HEK293T (cell line): Measurements from ENCODE around the gene CYTH3.

Experiments
- FOXA1 ChIP-seq: fragments of 450-650 bp; IDR thresholded peaks from 2 replicates; pipeline ENCODE4 v1.6.1; 2016; ENCODE audit warnings: mild to moderate bottlenecking
- HDGF ChIP-seq: fragments of 450-650 bp; IDR thresholded peaks from 2 replicates; pipeline ENCODE4 v1.6.1; 2017; ENCODE audit warnings: antibody characterized with exemption, borderline replicate concordance
- LEF1 ChIP-seq: fragments of 450-650 bp; IDR thresholded peaks from 2 replicates; pipeline ENCODE4 v1.6.1; 2017; ENCODE audit warnings: mild to moderate bottlenecking, borderline replicate concordance
- NFRKB ChIP-seq: fragments of 450-650 bp; IDR thresholded peaks from 2 replicates; pipeline ENCODE4 v1.6.1; 2016; ENCODE audit warnings: mild to moderate bottlenecking, moderate library complexity
- SP1 ChIP-seq: fragments of 450-650 bp; IDR thresholded peaks from 2 replicates; pipeline ENCODE4 v1.6.1; 2017
- TARDBP ChIP-seq: fragments of 450-650 bp; IDR thresholded peaks from 2 replicates; pipeline ENCODE4 v1.6.1; 2016

- TF ChIP-seq HDGF (no peak), SP1 (no peak), TARDBP (no peak), NFRKB (no peak), LEF1 (no peak), FOXA1 (no peak)
Measured at GRCh38 chr7:6258440-6259182, 13.8 kb downstream of the CYTH3 start.
